Activated CD4-positive, alpha-beta T cell treated with anti-CD3 and anti-CD28 coated beads for 36 hours (primary cell): ENCODE measurements around the gene TGFBI. TPM values are rescaled to one million over a fixed set of nuclear protein-coding genes. Genes with fewer than 3 reads are reported as not detected.

Source experiments
- ATAC-seq: fragments of 200-7000 bp; cut with Tn5 transposase; one replicate; pipeline ENCODE4 v1.10.0; 2021; ENCODE audit warnings: mild to moderate bottlenecking, moderate library complexity
- CTCF ChIA-PET: fragments of 350-600 bp; sonication (Branson Sonifier 250); formaldehyde crosslinking; loops from one replicate; lab custom pipeline; 2021; ENCODE audit warnings: antibody characterized with exemption; lab: Charles Lee
- POLR2A ChIA-PET: fragments of 350-600 bp; sonication (Branson Sonifier 250); formaldehyde crosslinking; loops from one replicate; lab custom pipeline; 2021; ENCODE audit warnings: antibody characterized with exemption, inconsistent platforms; lab: Charles Lee
- DNase-seq: peaks from one replicate; pipeline ENCODE4 v3.0.0-alpha.2; 2020
- H3K27ac Mint-ChIP-seq: one replicate; pipeline ENCODE4 v1.8.0; 2021; ENCODE audit warnings: mixed read lengths
- H3K27me3 Mint-ChIP-seq: one replicate; pipeline ENCODE4 v1.8.0; 2021; ENCODE audit warnings: mixed read lengths
- H3K36me3 Mint-ChIP-seq: one replicate; pipeline ENCODE4 v1.8.0; 2021; ENCODE audit warnings: low read depth, mixed read lengths
- H3K4me1 Mint-ChIP-seq: one replicate; pipeline ENCODE4 v1.8.0; 2021; ENCODE audit warnings: mixed read lengths
- H3K4me3 Mint-ChIP-seq: one replicate; pipeline ENCODE4 v1.8.0; 2021; ENCODE audit warnings: mild to moderate bottlenecking, moderate library complexity, mixed read lengths
- H3K9me3 Mint-ChIP-seq: one replicate; pipeline ENCODE4 v1.8.0; 2021; ENCODE audit warnings: low read depth, mixed read lengths
- intact Hi-C, 2 experiments: fragments of 100-400 bp; cut with DNase I in 1 of 2; cut with micrococcal nuclease in 1 of 2; formaldehyde crosslinking; loops; one replicate each; pipeline versions ENCODE4 v1.14.2 to v1.15.1; 2022 to 2024; cut with DNase I, micrococcal nuclease
- total RNA-seq, 2 experiments: library from RNA; stranded (reverse); gene quantifications; one replicate each; pipeline ENCODE4 v1.2.3, GENCODE V29; 2021

The TGFBI gene
- total RNA-seq, 2 experiments from 2014 or later, result not detected

- CTCF ChIA-PET, result interaction anchor here (0.9 kb wide), 1 partner anchor 95 kb away, joined by 5 read pairs; no protein-coding TSS in a partner anchor
- Mint-ChIP-seq H3K27ac (no peak overlapping the region), H3K4me3 (no peak overlapping the region), H3K27me3 (peaks cover 4% of the 10 kb centered on the region), H3K9me3 (no peaks in the 10 kb centered on the region), H3K4me1 (no peaks in the 10 kb centered on the region), H3K36me3 (no peaks in the 10 kb centered on the region)
- POLR2A ChIA-PET, result no interaction called here
- intact Hi-C loops, result no loop called here
- no peak for DNase-seq
- no peak for ATAC-seq
Observed at GRCh38 chr5:136058972-136059354, 30.2 kb downstream of the TGFBI start.

GRCh38 chr5:136060963-136061362, 32.2 kb downstream of the TGFBI start:
- DNase-seq (no peak), ATAC-seq (no peak)
- H3K36me3 Mint-ChIP-seq, result no peaks in the 10 kb centered on the region
- no peaks in the 10 kb centered on the region for H3K9me3 Mint-ChIP-seq
- no peaks in the 10 kb centered on the region for H3K4me1 Mint-ChIP-seq
- H3K27ac Mint-ChIP-seq, result no peak overlapping the region
- POLR2A ChIA-PET, result no interaction called here
- CTCF ChIA-PET, result no interaction called here
- intact Hi-C loops, result loop anchor here in 1 of 2 experiments (5.0 kb wide), 1 partner anchor 84 kb away; no protein-coding TSS in a partner anchor
- H3K4me3 Mint-ChIP-seq, result no peak overlapping the region
- peaks cover 4% of the 10 kb centered on the region for H3K27me3 Mint-ChIP-seq

- CTCF ChIA-PET, result interaction anchor here (1.0 to 1.4 kb wide), 2 partner anchors 116 to 171 kb away, joined by 3 read pairs; no protein-coding TSS in a partner anchor
- no peaks in the 10 kb centered on the region for H3K9me3 Mint-ChIP-seq
- intact Hi-C loops, result loop anchor here (1.0 to 5.0 kb wide), 4 partner anchors 84 to 174 kb away; no protein-coding TSS in a partner anchor
- peaks cover 2% of the 10 kb centered on the region for H3K27me3 Mint-ChIP-seq
- no peak overlapping the region for H3K27ac Mint-ChIP-seq
- no peaks in the 10 kb centered on the region for H3K4me1 Mint-ChIP-seq
- no peak overlapping the region for H3K4me3 Mint-ChIP-seq
- DNase-seq, result no peak
- H3K36me3 Mint-ChIP-seq, result no peaks in the 10 kb centered on the region
- POLR2A ChIA-PET, result no interaction called here
- ATAC-seq, result no peak
Observed at GRCh38 chr5:136061630-136062365, 33.0 kb downstream of the TGFBI start.

- ChIA-PET CTCF (interaction anchor here (0.7 to 1.7 kb wide), 4 partner anchors 87 to 176 kb away, joined by 3 to 5 read pairs (median 3); no protein-coding TSS in a partner anchor), POLR2A (no interaction called here)
- H3K27me3 Mint-ChIP-seq, result peaks cover 2% of the 10 kb centered on the region
- H3K4me3 Mint-ChIP-seq, result no peak overlapping the region
- H3K36me3 Mint-ChIP-seq, result no peaks in the 10 kb centered on the region
- no peaks in the 10 kb centered on the region for H3K9me3 Mint-ChIP-seq
- no peak overlapping the region for H3K27ac Mint-ChIP-seq
- no peaks in the 10 kb centered on the region for H3K4me1 Mint-ChIP-seq
- DNase-seq, result peak; percentile 51
- intact Hi-C loops, result loop anchor here (1.0 to 5.0 kb wide), 4 partner anchors 85 to 175 kb away; no protein-coding TSS in a partner anchor
- ATAC-seq, result peak; percentile 86
Observed at GRCh38 chr5:136062366-136063274, 33.8 kb downstream of the TGFBI start.

GRCh38 chr5:136063778-136064465, 35.1 kb downstream of the TGFBI start:
- H3K9me3 Mint-ChIP-seq, result no peaks in the 10 kb centered on the region
- no peak overlapping the region for H3K27ac Mint-ChIP-seq
- CTCF ChIA-PET, result interaction anchor here (0.7 to 1.7 kb wide), 5 partner anchors 11 to 178 kb away, joined by 3 to 5 read pairs (median 3); no protein-coding TSS in a partner anchor
- POLR2A ChIA-PET, result no interaction called here
- DNase-seq (no peak), ATAC-seq (no peak)
- intact Hi-C loops, result loop anchor here (2.0 to 5.0 kb wide), 2 partner anchors 87 kb away; no protein-coding TSS in a partner anchor
- no peaks in the 10 kb centered on the region for H3K36me3 Mint-ChIP-seq
- H3K4me3 Mint-ChIP-seq, result no peak overlapping the region
- no peaks in the 10 kb centered on the region for H3K4me1 Mint-ChIP-seq
- peaks cover 2% of the 10 kb centered on the region for H3K27me3 Mint-ChIP-seq

- Mint-ChIP-seq H3K36me3 (no peaks in the 10 kb centered on the region), H3K9me3 (no peaks in the 10 kb centered on the region), H3K27me3 (peaks cover 4% of the 10 kb centered on the region), H3K4me1 (no peaks in the 10 kb centered on the region), H3K27ac (no peak overlapping the region), H3K4me3 (no peak overlapping the region)
- ATAC-seq, result no peak
- CTCF ChIA-PET, result interaction anchor here (0.7 to 1.7 kb wide), 3 partner anchors 38 to 119 kb away, joined by 3 to 5 read pairs (median 4); no protein-coding TSS in a partner anchor
- POLR2A ChIA-PET, result no interaction called here
- intact Hi-C loops, result loop anchor here in 1 of 2 experiments (5.0 kb wide), 1 partner anchor 87 kb away; no protein-coding TSS in a partner anchor
- no peak for DNase-seq
Observed at GRCh38 chr5:136064510-136064909, 35.7 kb downstream of the TGFBI start.

GRCh38 chr5:136065588-136065987, 36.8 kb downstream of the TGFBI start:
- Mint-ChIP-seq H3K27me3 (peaks cover 7% of the 10 kb centered on the region), H3K36me3 (no peaks in the 10 kb centered on the region), H3K9me3 (no peaks in the 10 kb centered on the region), H3K4me3 (no peak overlapping the region), H3K4me1 (no peaks in the 10 kb centered on the region), H3K27ac (no peak overlapping the region)
- CTCF ChIA-PET, result no interaction called here
- DNase-seq (no peak), ATAC-seq (no peak)
- POLR2A ChIA-PET, result no interaction called here
- intact Hi-C loops, result no loop called here

- POLR2A ChIA-PET, result no interaction called here
- no peak for ATAC-seq
- H3K27me3 Mint-ChIP-seq, result peaks cover 7% of the 10 kb centered on the region
Observed at GRCh38 chr5:136066661-136067271, 38.0 kb downstream of the TGFBI start.

GRCh38 chr5:136067422-136067821, 38.6 kb downstream of the TGFBI start:
- H3K4me3 Mint-ChIP-seq, result no peak overlapping the region
- no peaks in the 10 kb centered on the region for H3K4me1 Mint-ChIP-seq
- ATAC-seq (no peak), DNase-seq (no peak)
- CTCF ChIA-PET, result no interaction called here
- intact Hi-C loops, result no loop called here
- POLR2A ChIA-PET, result no interaction called here
- no peaks in the 10 kb centered on the region for H3K36me3 Mint-ChIP-seq
- H3K27me3 Mint-ChIP-seq, result peaks cover 7% of the 10 kb centered on the region
- H3K9me3 Mint-ChIP-seq, result no peaks in the 10 kb centered on the region
- no peak overlapping the region for H3K27ac Mint-ChIP-seq

More at GRCh38 chr5:136066661-136067271, 38.0 kb downstream of the TGFBI start:
- H3K4me3 Mint-ChIP-seq, result no peak overlapping the region
- no peaks in the 10 kb centered on the region for H3K4me1 Mint-ChIP-seq
- intact Hi-C loops, result no loop called here
- no peaks in the 10 kb centered on the region for H3K9me3 Mint-ChIP-seq
- no peak overlapping the region for H3K27ac Mint-ChIP-seq
- no peaks in the 10 kb centered on the region for H3K36me3 Mint-ChIP-seq
- CTCF ChIA-PET, result no interaction called here
- DNase-seq, result no peak

- ChIA-PET POLR2A (no interaction called here), CTCF (interaction anchor here (0.5 to 1.5 kb wide), 2 partner anchors 11 to 336 kb away, joined by 3 read pairs; no protein-coding TSS in a partner anchor)
- Mint-ChIP-seq H3K27ac (no peak overlapping the region), H3K4me1 (no peaks in the 10 kb centered on the region), H3K9me3 (no peaks in the 10 kb centered on the region), H3K36me3 (no peaks in the 10 kb centered on the region), H3K27me3 (peaks cover 7% of the 10 kb centered on the region), H3K4me3 (no peak overlapping the region)
- intact Hi-C loops, result no loop called here
- no peak for DNase-seq
- no peak for ATAC-seq
Observed at GRCh38 chr5:136070486-136071285, 41.9 kb downstream of the TGFBI start.
